SK-N-MC (cell line): ENCODE data around the gene RALY.

Source experiments
- EZH2 ChIP-seq: fragments of 200-600 bp; sonication (generic); IDR thresholded peaks from one replicate; pipeline ENCODE4 v1.6.1; 2017; ENCODE audit warnings: antibody characterized with exemption
- POLR2AphosphoS5 ChIP-seq: IDR thresholded peaks from 2 replicates; pipeline ENCODE4 v1.6.1; 2012; ENCODE audit warnings: mild to moderate bottlenecking, low read depth, low read length, borderline replicate concordance

DNA sequence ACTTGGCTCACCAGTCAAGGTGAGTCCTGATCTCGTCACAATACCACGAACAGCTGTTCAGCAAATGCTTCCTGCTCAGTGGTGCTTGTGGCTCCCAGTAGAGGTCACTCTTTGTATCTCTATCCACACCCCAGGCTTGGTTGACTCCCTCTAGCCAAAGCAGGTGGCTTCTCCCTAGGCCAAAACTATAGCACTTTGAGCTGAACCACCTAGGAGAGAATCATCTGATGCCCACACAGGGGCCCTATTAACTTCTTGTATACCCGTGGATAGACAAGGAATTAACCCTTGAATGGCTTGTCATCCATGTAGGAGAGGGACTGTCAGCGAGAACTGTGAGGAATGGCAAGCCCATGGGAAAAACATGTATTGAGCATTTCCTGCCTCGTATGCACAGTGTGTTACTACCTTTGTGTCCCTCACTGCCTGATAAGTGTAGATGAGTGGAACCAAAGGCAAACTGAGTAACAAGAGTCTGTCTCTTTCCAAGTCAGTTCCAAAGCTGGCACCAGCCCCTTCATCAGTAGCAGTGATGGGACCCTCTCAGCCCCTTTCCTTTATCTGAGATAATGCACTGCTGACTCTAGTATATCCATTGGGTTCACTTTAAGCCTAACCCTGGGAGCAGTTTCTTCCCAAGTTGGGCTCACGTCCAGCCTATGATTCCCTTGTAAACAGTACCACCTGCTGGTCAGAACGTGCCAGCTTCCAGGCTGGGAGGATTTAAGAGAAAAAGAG is 75.8 kb downstream of the RALY start:
- no peak for TF ChIP-seq POLR2AphosphoS5
- no peak for TF ChIP-seq EZH2
